SK-N-SH treated with all-trans-retinoic acid at 6 μM for 48 hours (cell line): ENCODE results near the gene WDR83.

ENCODE experiments used
- ATAC-seq: fragments of 200-7000 bp; cut with Tn5 transposase; 3 replicates; pipeline ENCODE4 v1.9.1; 2020; ENCODE audit warnings: mild to moderate bottlenecking, moderate library complexity
- ARNTL ChIP-seq: fragments of 450-650 bp; formaldehyde crosslinking; IDR thresholded peaks from 2 replicates; pipeline ENCODE4 v1.5.0; 2020; ENCODE audit warnings: low read depth, mild to moderate bottlenecking, moderate library complexity, borderline replicate concordance
- BACH2 ChIP-seq: fragments of 250-450 bp; sonication (Bioruptor Pico); IDR thresholded peaks from 2 replicates; pipeline ENCODE4 v1.9.0; 2021; ENCODE audit warnings: mild to moderate bottlenecking, borderline replicate concordance
- CREB5 ChIP-seq: fragments of 250-450 bp; sonication (Bioruptor Pico); IDR thresholded peaks from 2 replicates; pipeline ENCODE4 v1.5.1; 2020; ENCODE audit warnings: low read depth, mild to moderate bottlenecking, moderate library complexity
- CSDC2 ChIP-seq: fragments of 250-450 bp; sonication (Bioruptor Pico); IDR thresholded peaks from 2 replicates; pipeline ENCODE4 v1.5.0; 2020; ENCODE audit warnings: mild to moderate bottlenecking, moderate library complexity
- CSRNP3 ChIP-seq: fragments of 250-450 bp; sonication (Bioruptor Pico); IDR thresholded peaks from 2 replicates; pipeline ENCODE4 v1.5.1; 2021; ENCODE audit warnings: mild to moderate bottlenecking, moderate library complexity
- ESRRG ChIP-seq: fragments of 250-450 bp; sonication (Bioruptor Pico); IDR thresholded peaks from 2 replicates; pipeline ENCODE4 v1.6.1; 2021; ENCODE audit warnings: mild to moderate bottlenecking
- GLIS3 ChIP-seq: fragments of 250-450 bp; sonication (Bioruptor Pico); IDR thresholded peaks from 2 replicates; pipeline ENCODE4 v1.5.0; 2020; ENCODE audit warnings: mild to moderate bottlenecking, moderate library complexity
- OSR1 ChIP-seq: fragments of 250-450 bp; sonication (Bioruptor Pico); IDR thresholded peaks from 2 replicates; pipeline ENCODE4 v1.8.0; 2022; ENCODE audit warnings: moderate library complexity, mild to moderate bottlenecking, inconsistent platforms
- PATZ1 ChIP-seq: fragments of 250-450 bp; sonication (Bioruptor Pico); IDR thresholded peaks from 2 replicates; pipeline ENCODE4 v1.8.0; 2020; ENCODE audit warnings: mild to moderate bottlenecking, moderate library complexity, borderline replicate concordance
- POU6F1 ChIP-seq: fragments of 250-450 bp; sonication (Bioruptor Pico); IDR thresholded peaks from 2 replicates; pipeline ENCODE4 v1.8.0; 2021; ENCODE audit warnings: low read depth, mild to moderate bottlenecking, moderate library complexity, borderline replicate concordance
- PPARA ChIP-seq: fragments of 250-450 bp; sonication (Bioruptor Pico); IDR thresholded peaks from 2 replicates; pipeline ENCODE4 v1.5.0; 2020; ENCODE audit warnings: mild to moderate bottlenecking, borderline replicate concordance
- RARB ChIP-seq: fragments of 250-450 bp; sonication (Bioruptor Pico); IDR thresholded peaks from 2 replicates; pipeline ENCODE4 v1.8.0; 2021; ENCODE audit warnings: mild to moderate bottlenecking, moderate library complexity
- SNAI2 ChIP-seq: fragments of 250-450 bp; sonication (Bioruptor Pico); IDR thresholded peaks from 2 replicates; pipeline ENCODE4 v1.5.0; 2020; ENCODE audit warnings: mild to moderate bottlenecking, moderate library complexity
- TOX ChIP-seq: fragments of 250-450 bp; sonication (Bioruptor Pico); IDR thresholded peaks from 2 replicates; pipeline ENCODE4 v1.8.0; 2021; ENCODE audit warnings: mild to moderate bottlenecking, moderate library complexity, borderline replicate concordance
- TSHZ2 ChIP-seq: fragments of 250-450 bp; sonication (Bioruptor Pico); IDR thresholded peaks from 2 replicates; pipeline ENCODE4 v1.5.0; 2020; ENCODE audit warnings: mild to moderate bottlenecking, moderate library complexity
- ZC3H10 ChIP-seq: fragments of 250-450 bp; sonication (Bioruptor Pico); IDR thresholded peaks from 2 replicates; pipeline ENCODE4 v1.5.1; 2021; ENCODE audit warnings: mild to moderate bottlenecking, moderate library complexity
- ZFP3 ChIP-seq: fragments of 250-450 bp; sonication (Bioruptor Pico); IDR thresholded peaks from 2 replicates; pipeline ENCODE4 v1.5.0; 2020; ENCODE audit warnings: mild to moderate bottlenecking, moderate library complexity
- ZNF70 ChIP-seq: fragments of 450-650 bp; formaldehyde crosslinking; IDR thresholded peaks from 2 replicates; pipeline ENCODE4 v1.5.0; 2020; ENCODE audit warnings: mild to moderate bottlenecking, moderate library complexity
- ZNF8 ChIP-seq: fragments of 450-650 bp; formaldehyde crosslinking; IDR thresholded peaks from 2 replicates; pipeline ENCODE4 v1.5.0; 2020; ENCODE audit warnings: mild to moderate bottlenecking, moderate library complexity

WDR83 gene

GRCh38 chr19:12705654-12706331 lies 39.2 kb downstream of the WDR83 start:
- TF ChIP-seq POU6F1 (CRISPR knock-in tag) (no peak), ZNF70 (CRISPR knock-in tag) (no peak), CSDC2 (CRISPR knock-in tag) (no peak)
- TF ChIP-seq, all 23 proteins: peak for 0
- no peak for ATAC-seq

GRCh38 chr19:12706332-12706718 lies 39.7 kb downstream of the WDR83 start:
- TF ChIP-seq CREB5: no peak
- no peak for TF ChIP-seq TSHZ2 (CRISPR knock-in tag)
- no peak for TF ChIP-seq BACH2 (CRISPR knock-in tag)
- no peak for TF ChIP-seq CSRNP3 (CRISPR knock-in tag)
- TF ChIP-seq RARB (CRISPR knock-in tag): no peak
- no peak for TF ChIP-seq ZC3H10
- TF ChIP-seq GLIS3 (CRISPR knock-in tag): no peak
- TF ChIP-seq SNAI2 (CRISPR knock-in tag): no peak
- no peak for TF ChIP-seq CSDC2 (CRISPR knock-in tag)

GRCh38 chr19:12708641-12709040 lies 42.0 kb downstream of the WDR83 start:
- no peak for ATAC-seq
- TF ChIP-seq ARNTL (CRISPR knock-in tag) (no peak), POU6F1 (CRISPR knock-in tag) (no peak), ZFP3 (CRISPR knock-in tag) (no peak), CSDC2 (CRISPR knock-in tag) (no peak), TOX (no peak), ESRRG (CRISPR knock-in tag) (no peak), CREB5 (no peak), BACH2 (CRISPR knock-in tag) (no peak), SNAI2 (CRISPR knock-in tag) (no peak), ZNF70 (CRISPR knock-in tag) (no peak)

More at GRCh38 chr19:12706332-12706718, 39.7 kb downstream of the WDR83 start:
- no peak for ATAC-seq

DNA sequence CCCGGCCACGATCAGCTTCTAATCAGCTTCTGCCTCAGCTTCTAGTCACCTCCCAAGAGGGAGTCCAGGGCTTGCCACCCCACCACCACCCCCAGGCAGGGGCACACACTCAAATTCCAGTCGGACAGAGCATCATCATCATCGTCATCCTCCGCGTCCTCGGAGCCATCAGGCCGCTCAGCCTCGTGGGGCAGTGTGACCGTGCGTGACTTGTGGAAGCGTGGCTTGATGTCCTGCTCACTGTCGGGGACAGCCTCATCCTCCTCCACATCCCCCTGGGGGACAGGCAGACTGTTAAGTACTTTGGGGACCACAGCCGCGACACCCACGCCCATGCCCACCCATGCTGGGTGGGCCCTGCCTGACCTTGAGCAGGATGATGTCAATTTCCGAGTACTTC lies 44.6 kb downstream of the WDR83 start:
- no peak for ATAC-seq
- no peak for TF ChIP-seq RARB (CRISPR knock-in tag)
- TF ChIP-seq GLIS3 (CRISPR knock-in tag): no peak
- no peak for TF ChIP-seq ESRRG (CRISPR knock-in tag)
- TF ChIP-seq PATZ1 (CRISPR knock-in tag): no peak
- TF ChIP-seq PPARA (CRISPR knock-in tag): no peak
- no peak for TF ChIP-seq CSRNP3 (CRISPR knock-in tag)
- TF ChIP-seq ZNF8 (CRISPR knock-in tag): no peak
- TF ChIP-seq POU6F1 (CRISPR knock-in tag): no peak
- TF ChIP-seq SNAI2 (CRISPR knock-in tag): no peak
- TF ChIP-seq OSR1 (CRISPR knock-in tag): no peak
